Measurements from ENCODE around the gene MYO1E.

DNA sequence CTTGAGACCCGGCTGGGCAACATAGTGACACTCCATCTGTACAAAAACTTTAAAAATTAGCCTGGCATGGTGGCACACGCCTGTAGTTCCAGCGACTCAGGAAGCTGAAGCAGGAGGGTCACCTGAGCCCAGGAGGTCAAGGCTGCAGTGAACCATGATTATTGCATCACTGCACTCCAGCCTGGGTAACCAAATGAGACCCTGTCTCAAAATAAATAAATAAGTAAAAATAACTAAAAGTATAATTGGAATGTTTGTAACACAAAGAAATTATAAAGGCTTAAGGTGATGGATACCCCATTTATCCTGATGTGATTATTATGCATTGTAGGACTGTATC is 38.6 kb downstream of the MYO1E start:
- TF ChIP-seq, protein P1, sequence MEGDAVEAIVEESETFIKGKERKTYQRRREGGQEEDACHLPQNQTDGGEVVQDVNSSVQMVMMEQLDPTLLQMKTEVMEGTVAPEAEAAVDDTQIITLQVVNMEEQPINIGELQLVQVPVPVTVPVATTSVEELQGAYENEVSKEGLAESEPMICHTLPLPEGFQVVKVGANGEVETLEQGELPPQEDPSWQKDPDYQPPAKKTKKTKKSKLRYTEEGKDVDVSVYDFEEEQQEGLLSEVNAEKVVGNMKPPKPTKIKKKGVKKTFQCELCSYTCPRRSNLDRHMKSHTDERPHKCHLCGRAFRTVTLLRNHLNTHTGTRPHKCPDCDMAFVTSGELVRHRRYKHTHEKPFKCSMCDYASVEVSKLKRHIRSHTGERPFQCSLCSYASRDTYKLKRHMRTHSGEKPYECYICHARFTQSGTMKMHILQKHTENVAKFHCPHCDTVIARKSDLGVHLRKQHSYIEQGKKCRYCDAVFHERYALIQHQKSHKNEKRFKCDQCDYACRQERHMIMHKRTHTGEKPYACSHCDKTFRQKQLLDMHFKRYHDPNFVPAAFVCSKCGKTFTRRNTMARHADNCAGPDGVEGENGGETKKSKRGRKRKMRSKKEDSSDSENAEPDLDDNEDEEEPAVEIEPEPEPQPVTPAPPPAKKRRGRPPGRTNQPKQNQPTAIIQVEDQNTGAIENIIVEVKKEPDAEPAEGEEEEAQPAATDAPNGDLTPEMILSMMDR (IDR thresholded peaks at IDR 0.05) = no peak
- no peak for TF ChIP-seq POLR2A (IDR thresholded peaks at IDR 0.05)
